ENCODE data around the gene ZDHHC12. TPM values are rescaled to one million over a fixed set of nuclear protein-coding genes. Genes with fewer than 3 reads are reported as not detected.

The ZDHHC12 gene
- total RNA-seq, 2 donors from 2014 or later = 37.0 to 70.3 TPM

DNA sequence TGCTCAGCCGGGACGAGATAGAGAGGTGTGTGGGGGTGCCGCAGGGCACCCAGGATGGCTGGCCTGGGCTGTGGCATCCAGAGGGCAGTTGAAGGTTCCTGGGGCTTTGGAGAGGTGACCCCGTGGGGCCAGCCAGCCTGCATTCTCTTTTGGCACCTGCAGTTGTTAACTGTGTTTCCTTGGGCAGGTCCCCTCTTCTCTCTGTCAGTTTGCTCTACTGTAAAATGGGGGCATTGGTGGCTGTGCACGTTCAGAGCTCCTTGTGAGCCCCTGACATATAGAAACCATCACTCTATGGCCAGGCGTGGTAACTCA lies 8.5 kb downstream of the ZDHHC12 start:
- TF ChIP-seq, protein P1, sequence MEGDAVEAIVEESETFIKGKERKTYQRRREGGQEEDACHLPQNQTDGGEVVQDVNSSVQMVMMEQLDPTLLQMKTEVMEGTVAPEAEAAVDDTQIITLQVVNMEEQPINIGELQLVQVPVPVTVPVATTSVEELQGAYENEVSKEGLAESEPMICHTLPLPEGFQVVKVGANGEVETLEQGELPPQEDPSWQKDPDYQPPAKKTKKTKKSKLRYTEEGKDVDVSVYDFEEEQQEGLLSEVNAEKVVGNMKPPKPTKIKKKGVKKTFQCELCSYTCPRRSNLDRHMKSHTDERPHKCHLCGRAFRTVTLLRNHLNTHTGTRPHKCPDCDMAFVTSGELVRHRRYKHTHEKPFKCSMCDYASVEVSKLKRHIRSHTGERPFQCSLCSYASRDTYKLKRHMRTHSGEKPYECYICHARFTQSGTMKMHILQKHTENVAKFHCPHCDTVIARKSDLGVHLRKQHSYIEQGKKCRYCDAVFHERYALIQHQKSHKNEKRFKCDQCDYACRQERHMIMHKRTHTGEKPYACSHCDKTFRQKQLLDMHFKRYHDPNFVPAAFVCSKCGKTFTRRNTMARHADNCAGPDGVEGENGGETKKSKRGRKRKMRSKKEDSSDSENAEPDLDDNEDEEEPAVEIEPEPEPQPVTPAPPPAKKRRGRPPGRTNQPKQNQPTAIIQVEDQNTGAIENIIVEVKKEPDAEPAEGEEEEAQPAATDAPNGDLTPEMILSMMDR (IDR thresholded peaks at IDR 0.05) = no peak
- Histone ChIP-seq H3K36me3 (no peaks in the 10 kb centered on the region), H3K9me3 (no peaks in the 10 kb centered on the region), H3K27me3 (replicated peaks; ENCODE audit: insufficient read depth) (no peaks in the 10 kb centered on the region), H3K4me1 (ENCODE audit: control insufficient read depth in 1 of 2, low read depth in 2 of 2) (no peaks in the 10 kb centered on the region), H3K27ac (no peak overlapping the region), H3K4me3 (no peak overlapping the region)
- ATAC-seq (ENCODE audit: insufficient number of reproducible peaks, low FRiP score, low read depth) = no peak
- no peak for DNase-seq (ENCODE audit: low spot score)

- Histone ChIP-seq H3K27ac (no peak overlapping the region), H3K4me1 (ENCODE audit: control insufficient read depth in 1 of 2, low read depth in 2 of 2) (no peaks in the 10 kb centered on the region), H3K4me3 (no peak overlapping the region), H3K9me3 (no peaks in the 10 kb centered on the region), H3K36me3 (no peaks in the 10 kb centered on the region), H3K27me3 (replicated peaks; ENCODE audit: insufficient read depth) (no peaks in the 10 kb centered on the region)
- DNase-seq (ENCODE audit: low spot score) (no peak), ATAC-seq (ENCODE audit: insufficient number of reproducible peaks, low FRiP score, low read depth) (no peak)
- TF ChIP-seq, protein P1 (IDR thresholded peaks at IDR 0.05) = no peak
These were observed 9.1 kb downstream of the ZDHHC12 start for GRCh38 chr9:128714586-128715435.

GRCh38 chr9:128713941-128714573 lies 9.9 kb downstream of the ZDHHC12 start:
- ATAC-seq (ENCODE audit: insufficient number of reproducible peaks, low FRiP score, low read depth) (no peak), DNase-seq (ENCODE audit: low spot score) (no peak)
- TF ChIP-seq, protein P1 (IDR thresholded peaks at IDR 0.05) = no peak
- Histone ChIP-seq H3K27ac (no peak overlapping the region), H3K27me3 (replicated peaks; ENCODE audit: insufficient read depth) (no peaks in the 10 kb centered on the region), H3K4me3 (no peak overlapping the region), H3K4me1 (ENCODE audit: control insufficient read depth in 1 of 2, low read depth in 2 of 2) (no peaks in the 10 kb centered on the region), H3K9me3 (no peaks in the 10 kb centered on the region), H3K36me3 (no peaks in the 10 kb centered on the region)

DNA sequence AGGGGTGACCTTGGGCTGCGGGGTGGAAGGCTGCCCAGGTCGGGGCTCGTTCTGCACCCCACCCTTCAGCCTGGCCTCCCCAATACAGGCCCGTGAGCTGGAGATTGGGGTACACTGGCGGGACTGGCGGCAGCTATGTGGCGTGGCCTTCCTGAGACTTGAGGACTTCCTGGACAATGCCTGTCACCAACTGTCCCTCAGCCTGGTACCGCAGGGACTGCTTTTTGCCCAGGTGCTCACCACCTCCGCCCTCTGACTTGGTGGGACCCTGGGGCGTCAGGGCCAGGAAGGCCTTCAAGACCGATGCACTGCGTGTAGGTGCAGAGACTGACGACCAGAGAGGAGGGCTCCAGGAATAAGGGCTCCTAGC lies 10.5 kb downstream of the ZDHHC12 start:
- no peaks in the 10 kb centered on the region for H3K9me3 ChIP-seq

More for the DNA sequence above, 10.5 kb downstream of the ZDHHC12 start:
- Histone ChIP-seq H3K36me3 (no peaks in the 10 kb centered on the region), H3K4me1 (ENCODE audit: control insufficient read depth in 1 of 2, low read depth in 2 of 2) (no peaks in the 10 kb centered on the region), H3K4me3 (no peak overlapping the region), H3K27me3 (replicated peaks; ENCODE audit: insufficient read depth) (no peaks in the 10 kb centered on the region), H3K27ac (no peak overlapping the region)
- DNase-seq (ENCODE audit: low spot score) = no peak
- TF ChIP-seq, protein P1 (IDR thresholded peaks at IDR 0.05) = no peak
- no peak for ATAC-seq (ENCODE audit: insufficient number of reproducible peaks, low FRiP score, low read depth)

All from thoracic aorta (tissue), 2 donors.